HG03025 (cell line): ENCODE results near the gene TMEM229B.

Experiments used
- ATAC-seq: cut with Tn5 transposase; IDR thresholded peaks from one replicate; pipeline ENCODE4 v1.9.1; 2021; ENCODE audit warnings: mild to moderate bottlenecking, moderate library complexity; ENCODE audit not compliant: unreplicated experiment, low FRiP score

TMEM229B gene

GRCh38 chr14:67428501-67429031, 60.0 kb downstream of the TMEM229B start:
- no peak for ATAC-seq

GRCh38 chr14:67426983-67427606, 61.4 kb downstream of the TMEM229B start:
- ATAC-seq = no peak

GRCh38 chr14:67426161-67426560, 62.4 kb downstream of the TMEM229B start:
- no peak for ATAC-seq

GRCh38 chr14:67425608-67426007, 62.9 kb downstream of the TMEM229B start:
- ATAC-seq = no peak

GRCh38 chr14:67424539-67424938, 64.0 kb downstream of the TMEM229B start:
- ATAC-seq = no peak

GRCh38 chr14:67423424-67423823, 65.1 kb downstream of the TMEM229B start:
- no peak for ATAC-seq

- ATAC-seq = no peak
Measured at GRCh38 chr14:67421356-67422224, 66.9 kb downstream of the TMEM229B start.
